G401 (cell line): ENCODE measurements around the gene MYL6. TPM values are rescaled to one million over a fixed set of nuclear protein-coding genes. Genes with fewer than 3 reads are reported as not detected.
"Not testable (repeated sequence)": the region's sequence is repeated elsewhere in the genome, so short reads cannot be mapped to it uniquely, and the experiment has no call there.

Source experiments
- DNase-seq: peaks from one replicate; pipeline ENCODE4 v3.0.0-alpha.2; 2015; ENCODE audit warnings: low spot score
- in situ Hi-C: cut with HindIII; loops from 2 replicates; pipeline ENCODE4 v1.10.0; 2016; ENCODE audit warnings: low sequenced_read_pairs, mixed read lengths
- total RNA-seq: library from RNA; depleted of rRNA; stranded (reverse); fragments of >200 nt; shearing (Covaris generic); gene quantifications from 2 replicates; pipeline ENCODE4 v1.2.3, GENCODE V29; 2014; rRNA removed

The MYL6 gene
- 1,669 and 1,953 TPM in 2 replicates for total RNA-seq

DNA sequence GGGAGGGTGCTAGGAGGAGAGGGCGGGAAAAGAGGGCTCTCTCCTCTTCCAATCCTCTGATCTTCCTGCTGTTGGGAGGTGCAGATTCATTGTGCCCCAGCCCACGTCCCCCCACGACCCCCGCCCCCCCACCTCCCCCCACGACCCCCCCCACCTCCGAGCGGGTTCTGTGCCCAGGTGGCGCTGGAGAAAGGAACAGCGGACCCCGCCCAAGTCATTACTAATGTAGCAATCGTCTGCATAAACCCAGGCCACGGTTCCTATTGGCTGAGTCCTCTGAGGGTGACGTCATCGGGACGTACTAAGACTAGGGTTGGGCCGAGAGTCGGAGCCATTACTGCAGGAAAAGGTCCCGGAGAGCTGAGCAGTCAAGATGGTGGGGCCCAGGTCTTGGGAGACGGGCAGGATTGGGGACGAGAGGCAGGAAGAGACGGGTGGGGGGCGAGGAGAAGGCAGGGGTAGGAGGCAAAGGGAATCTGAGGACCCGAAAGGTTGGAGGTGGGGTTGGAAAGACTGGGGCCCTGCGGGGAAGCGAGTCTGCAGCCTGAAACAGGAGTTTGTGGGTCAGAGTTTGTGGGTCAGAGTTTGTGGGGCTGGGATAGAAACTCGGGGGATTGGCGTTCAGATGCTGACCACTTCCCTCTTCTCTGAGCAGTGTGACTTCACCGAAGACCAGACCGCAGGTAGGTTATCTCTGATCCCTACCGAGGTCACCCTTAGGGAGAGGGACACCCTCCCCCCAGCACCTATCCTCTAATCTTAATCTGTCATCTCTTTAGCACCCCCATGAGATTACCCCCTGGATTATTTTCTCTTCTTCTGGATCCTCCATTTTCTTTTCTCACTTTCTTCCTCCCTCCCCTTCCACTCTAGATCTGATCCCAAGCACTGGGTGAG lies at the start of gene MYL6:
Gene MYL6, plus strand, starts transcription at position 331 of the 897 bp plus-strand sequence. Its CDS starts 43 bp downstream, at position 374.
- in situ Hi-C loops: no loop called here
- peak; percentile 100 for DNase-seq

- in situ Hi-C loops: no loop called here
- DNase-seq: no peak
Measured at GRCh38 chr12:56110571-56110970, 47.6 kb upstream of the MYL6 start.

DNA sequence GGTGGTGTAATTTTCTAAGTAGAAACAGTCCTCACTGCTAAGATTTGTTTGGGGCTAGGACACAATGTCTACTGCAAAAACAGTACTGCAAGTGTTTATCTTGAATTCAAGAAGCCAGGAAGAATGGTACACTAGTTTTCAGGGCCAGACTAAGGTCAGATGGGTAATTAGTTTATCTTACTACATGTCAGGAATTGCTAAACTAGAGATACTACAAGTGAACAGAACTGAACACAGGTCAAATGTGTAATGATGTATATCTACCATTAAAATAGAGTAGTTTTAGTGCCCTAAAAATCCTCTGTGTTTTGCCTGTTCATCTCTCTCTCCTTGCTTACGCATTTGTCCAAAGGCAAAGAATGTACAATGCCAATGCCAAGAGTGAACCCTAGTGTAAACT lies 44.1 kb upstream of the MYL6 start:
- in situ Hi-C loops: no loop called here
- no peak for DNase-seq

DNA sequence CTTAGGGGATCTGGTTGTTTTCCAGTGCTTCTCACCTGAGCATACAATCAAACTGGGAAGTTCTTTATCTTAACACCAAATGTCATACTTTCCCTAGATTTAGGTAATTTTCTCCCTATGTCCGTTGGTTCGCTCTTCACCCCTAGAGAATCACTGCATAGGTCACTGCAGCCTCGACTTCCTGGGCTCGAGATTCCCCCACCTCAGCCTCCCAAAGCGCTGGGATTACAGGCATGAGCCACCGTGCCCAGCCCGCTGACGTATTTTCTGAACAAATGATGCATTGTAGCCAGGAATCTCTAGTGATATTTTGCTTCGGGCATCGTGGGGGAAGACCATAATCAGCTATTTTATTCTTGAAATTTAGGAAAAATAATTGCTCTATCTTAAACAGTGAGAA lies 42.8 kb upstream of the MYL6 start:
- peak; percentile 11 for DNase-seq
- in situ Hi-C loops: loop anchor here (5.0 kb wide), 1 partner anchor 77 kb away; no protein-coding TSS in a partner anchor

GRCh38 chr12:56116267-56117081 lies 41.7 kb upstream of the MYL6 start, which contains the start of gene RPL41:
Gene RPL41, plus strand, starts transcription at chr12:56116633.
- DNase-seq: peak; percentile 98
- in situ Hi-C loops: loop anchor here (5.0 kb wide), 1 partner anchor 76 kb away; no protein-coding TSS in a partner anchor

DNA sequence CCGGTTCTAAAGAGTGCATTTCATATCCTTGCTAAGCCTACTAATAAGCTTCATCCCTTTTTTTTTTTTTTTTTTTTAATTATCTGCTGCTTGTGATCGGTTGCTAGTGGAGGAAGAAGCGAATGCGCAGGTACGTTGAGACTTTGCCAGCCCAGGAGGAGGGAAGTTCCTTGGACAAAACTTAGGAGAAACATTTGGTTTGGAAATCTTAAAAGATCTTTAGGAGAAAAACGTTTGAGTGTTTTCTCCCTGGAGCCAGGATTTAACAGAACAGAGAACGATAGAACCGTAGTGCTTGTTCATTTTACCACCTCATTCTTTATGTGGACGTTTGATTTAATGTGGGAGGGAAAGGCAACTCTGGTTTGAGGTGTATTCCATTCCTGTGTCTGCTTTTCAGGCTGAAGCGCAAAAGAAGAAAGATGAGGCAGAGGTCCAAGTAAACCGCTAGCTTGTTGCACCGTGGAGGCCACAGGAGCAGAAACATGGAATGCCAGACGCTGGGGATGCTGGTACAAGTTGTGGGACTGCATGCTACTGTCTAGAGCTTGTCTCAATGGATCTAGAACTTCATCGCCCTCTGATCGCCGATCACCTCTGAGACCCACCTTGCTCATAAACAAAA lies 41.0 kb upstream of the MYL6 start:
- DNase-seq: not testable (repeated sequence)
- in situ Hi-C loops: loop anchor here (5.0 kb wide), 1 partner anchor 75 kb away; no protein-coding TSS in a partner anchor

DNA sequence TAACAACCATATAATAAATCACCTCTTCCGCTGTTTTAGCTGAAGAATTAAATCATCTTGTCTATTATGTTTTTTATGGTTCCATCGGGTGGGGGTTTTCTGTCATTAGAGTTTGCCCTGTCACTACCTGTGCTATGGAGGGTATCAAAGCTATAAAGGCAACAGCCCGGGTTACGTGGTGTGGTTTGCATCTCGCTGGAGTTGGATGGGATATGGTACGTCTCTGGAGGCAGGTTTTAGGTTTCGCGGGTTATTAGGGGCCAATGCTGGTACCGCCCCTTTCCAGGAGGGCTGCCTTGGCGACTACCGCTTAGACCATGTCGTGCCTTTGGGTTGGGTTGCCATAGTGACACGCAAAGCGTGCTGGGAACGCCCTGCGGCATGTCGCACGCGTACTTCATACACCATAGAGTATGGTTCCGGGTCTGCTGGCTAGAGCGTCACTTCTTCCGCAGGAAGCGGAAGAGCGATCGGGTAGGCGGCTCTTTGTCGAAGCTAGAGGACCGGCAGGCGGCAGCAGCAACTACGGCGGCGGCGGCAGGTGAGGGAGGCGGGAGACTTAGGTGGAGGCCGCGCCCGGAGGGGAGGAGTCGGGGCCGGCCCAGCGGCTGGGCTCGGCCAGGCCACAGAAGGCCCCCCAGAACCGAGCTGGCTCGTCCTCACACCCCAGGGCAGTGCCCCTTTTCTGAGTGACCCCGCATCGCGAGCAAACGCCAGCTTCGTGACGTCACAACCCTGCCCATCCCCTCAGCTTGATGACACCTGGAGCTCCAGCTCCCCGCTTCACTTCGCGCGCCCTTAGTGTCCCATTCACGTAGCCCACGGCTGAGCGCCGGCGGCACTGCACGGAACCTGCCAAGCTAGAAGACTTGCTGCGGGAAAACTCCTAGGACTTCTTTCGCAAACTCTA lies 40.1 kb upstream of the MYL6 start, which contains the start of gene ZC3H10:
Gene ZC3H10, plus strand, starts transcription at position 489 of the 910 bp plus-strand sequence. CDS start 2,297 bp downstream, outside the sequence.
- in situ Hi-C loops: loop anchor here (5.0 kb wide), 1 partner anchor 74 kb away; no protein-coding TSS in a partner anchor

GRCh38 chr12:56118688-56119357 lies 39.3 kb upstream of the MYL6 start:
- in situ Hi-C loops: loop anchor here (5.0 kb wide), 1 partner anchor 73 kb away; no protein-coding TSS in a partner anchor
- DNase-seq: no peak

More for the DNA sequence above, 40.1 kb upstream of the MYL6 start, which contains the start of gene ZC3H10:
- DNase-seq: peak; percentile 98

DNA sequence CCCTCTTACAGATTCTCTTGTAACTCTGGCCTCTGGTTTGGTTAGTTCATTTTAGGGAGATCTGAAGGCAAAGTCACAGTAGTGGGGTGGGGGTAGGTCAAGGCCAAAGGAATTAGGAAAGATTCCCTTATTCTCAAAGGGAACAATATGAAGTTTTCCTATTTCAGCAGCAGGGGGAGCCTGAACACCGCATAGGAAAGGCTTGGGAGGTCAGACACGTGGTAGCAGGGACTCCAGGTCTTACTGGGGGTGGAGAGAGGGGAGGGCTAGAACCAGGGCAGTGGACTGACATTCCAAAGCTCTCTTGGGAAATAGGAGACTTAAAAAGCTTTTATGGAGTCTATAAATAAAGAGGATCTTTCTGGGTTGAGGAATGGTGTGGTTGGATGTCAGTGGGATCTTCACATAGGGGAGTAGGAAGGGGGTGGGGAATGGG lies 38.8 kb upstream of the MYL6 start:
- peak; percentile 83 for DNase-seq
- in situ Hi-C loops: loop anchor here (5.0 kb wide), 1 partner anchor 73 kb away; no protein-coding TSS in a partner anchor

- in situ Hi-C loops: no loop called here
- DNase-seq: no peak
Measured at GRCh38 chr12:56120158-56120846, 37.9 kb upstream of the MYL6 start.

DNA sequence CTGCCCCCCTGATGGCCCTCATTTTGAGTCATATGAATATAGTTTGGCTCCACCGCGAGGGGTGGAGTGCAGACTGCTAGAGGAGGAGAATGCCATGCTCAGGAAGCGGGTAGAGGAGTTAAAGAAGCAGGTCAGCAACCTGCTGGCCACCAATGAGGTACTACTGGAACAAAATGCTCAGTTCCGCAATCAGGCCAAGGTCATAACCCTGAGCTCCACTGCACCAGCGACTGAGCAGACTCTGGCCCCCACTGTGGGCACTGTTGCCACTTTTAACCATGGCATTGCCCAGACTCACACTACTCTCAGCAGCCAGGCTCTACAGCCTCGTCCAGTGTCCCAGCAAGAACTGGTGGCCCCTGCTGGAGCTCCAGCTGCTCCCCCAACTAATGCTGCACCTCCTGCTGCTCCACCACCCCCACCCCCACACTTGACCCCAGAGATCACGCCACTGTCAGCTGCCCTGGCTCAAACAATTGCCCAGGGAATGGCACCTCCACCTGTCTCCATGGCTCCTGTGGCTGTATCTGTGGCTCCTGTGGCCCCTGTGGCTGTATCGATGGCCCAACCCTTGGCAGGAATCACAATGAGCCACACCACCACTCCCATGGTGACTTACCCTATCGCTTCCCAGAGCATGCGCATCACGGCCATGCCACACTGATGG lies 36.8 kb upstream of the MYL6 start:
- in situ Hi-C loops: no loop called here

GRCh38 chr12:56122637-56123036 lies 35.5 kb upstream of the MYL6 start:
- no peak for DNase-seq

More for the DNA sequence above, 36.8 kb upstream of the MYL6 start:
- DNase-seq: no peak

DNA sequence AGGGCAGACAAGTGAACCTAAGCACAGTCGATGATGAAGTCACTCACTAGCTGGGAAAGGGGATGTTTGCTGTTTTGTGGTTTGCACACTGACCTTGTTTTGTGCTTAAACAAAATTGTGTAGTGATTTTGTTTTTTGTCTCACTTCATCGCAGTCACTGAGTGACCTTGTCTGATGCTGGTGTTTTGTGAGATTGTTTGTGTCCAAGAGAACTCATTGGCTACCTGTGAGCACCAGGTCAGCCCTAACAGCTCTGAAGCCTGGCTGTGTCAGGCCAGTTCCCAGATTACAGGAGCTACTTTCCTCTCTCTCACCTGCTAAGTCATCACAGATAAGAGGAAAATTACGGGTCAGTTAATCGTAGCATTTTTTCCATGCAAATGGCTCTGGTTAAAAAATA lies 34.0 kb upstream of the MYL6 start:
- in situ Hi-C loops: no loop called here
- no peak for DNase-seq

More at GRCh38 chr12:56122637-56123036, 35.5 kb upstream of the MYL6 start:
- in situ Hi-C loops: no loop called here

- in situ Hi-C loops: no loop called here
- no peak for DNase-seq
Measured at GRCh38 chr12:56126732-56127239, 31.4 kb upstream of the MYL6 start.

DNA sequence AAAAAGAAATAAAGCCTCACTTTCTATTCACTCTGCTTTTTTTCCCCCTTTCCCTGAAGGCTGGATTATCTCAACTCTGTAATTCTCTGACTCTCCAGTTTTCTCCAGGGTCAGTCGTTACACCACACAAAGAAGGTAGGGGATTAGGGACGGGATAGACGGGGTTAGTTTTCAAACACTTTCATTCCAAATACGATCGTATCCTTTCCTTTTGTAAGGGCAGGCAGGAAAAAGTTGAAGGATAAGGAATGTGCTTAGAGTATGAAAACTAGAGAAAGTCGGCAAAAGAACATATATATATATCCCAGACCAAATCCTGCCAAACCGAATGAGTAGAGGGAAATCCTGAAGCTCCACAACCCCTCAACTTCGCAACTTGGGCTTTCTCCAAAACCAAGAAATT lies 30.7 kb upstream of the MYL6 start:
- in situ Hi-C loops: no loop called here
- DNase-seq: no peak
